GM12878 (cell line): ENCODE results near the gene P2RY11. TPM values are rescaled to one million over a fixed set of nuclear protein-coding genes. Genes with fewer than 3 reads are reported as not detected.

Experiments used
- ATAC-seq: fragments of 200-7000 bp; cut with Tn5 transposase; 3 replicates; pipeline ENCODE4 v1.9.1; 2020; ENCODE audit warnings: mild to moderate bottlenecking, moderate library complexity
- BruUV-seq: library from RNA; stranded (reverse); fragments of 400-500 nt; replicated peaks from 2 replicates; lab custom pipeline; 2021; lab: Mats Ljungman, UMichigan
- CTCF ChIA-PET: fragments of 300-600 bp; sonication (Branson Sonifier 250); formaldehyde crosslinking; extraction: SDS; loops from one replicate; lab custom pipeline; 2021; ENCODE audit warnings: inconsistent platforms; lab: Yijun Ruan, JAX
- POLR2A ChIA-PET: fragments of 350-600 bp; formaldehyde crosslinking; extraction: SDS; loops from one replicate; lab custom pipeline; 2021; ENCODE audit warnings: inconsistent platforms; lab: Charles Lee
- RAD21 ChIA-PET: fragments of 300-600 bp; sonication (Branson Sonifier 250); formaldehyde crosslinking; loops from one replicate; lab custom pipeline; 2023; ENCODE audit warnings: antibody characterized with exemption; ENCODE audit not compliant: unreplicated experiment; lab: Charles Lee
- SMC1A ChIA-PET: fragments of 300-600 bp; sonication (Branson Sonifier 250); formaldehyde crosslinking; loops from one replicate; lab custom pipeline; 2023; ENCODE audit not compliant: unreplicated experiment, uncharacterized antibody; lab: Charles Lee
- DNase-seq: peaks from one replicate; pipeline ENCODE4 v3.0.0-alpha.2; 2011; ENCODE audit warnings: low read depth, low spot score
- FAIRE-seq: peaks from 3 replicates; lab custom pipeline; 2011; peaks lifted over from hg19 to GRCh38; lab: Jason Lieb, UNC
- H2AFZ ChIP-seq: 2 replicates; pipeline ENCODE4 v1.6.0; 2011; ENCODE audit warnings: low read depth, low read length, control low read depth; ENCODE audit not compliant: control insufficient read depth
- H3K27ac ChIP-seq: 2 replicates; pipeline ENCODE4 v1.5.1; 2011; ENCODE audit warnings: control low read depth; ENCODE audit not compliant: control insufficient read depth, insufficient read depth
- H3K27me3 ChIP-seq, 2 experiments: replicated peaks in 1 of 2; 2 replicates each; pipeline versions ENCODE4 v1.6.0 to v1.6.1; 2011; ENCODE audit warnings: low read length in 1 of 2; ENCODE audit not compliant: control insufficient read depth in 2 of 2, insufficient read depth in 2 of 2
- H3K36me3 ChIP-seq, 2 experiments: 2 replicates each; pipeline ENCODE4 v1.5.1; 2011; ENCODE audit warnings: low read length in 1 of 2; ENCODE audit not compliant: control insufficient read depth in 2 of 2, insufficient read depth in 2 of 2
- H3K4me1 ChIP-seq: 2 replicates; pipeline ENCODE4 v1.6.1; 2011; ENCODE audit warnings: mild to moderate bottlenecking, low read length, moderate library complexity, mixed read lengths; ENCODE audit not compliant: control insufficient read depth, insufficient read depth
- H3K4me2 ChIP-seq: 2 replicates; pipeline ENCODE4 v1.6.0; 2011; ENCODE audit warnings: control low read depth; ENCODE audit not compliant: control insufficient read depth, insufficient read depth
- H3K4me3 ChIP-seq: fragments of 200-600 bp; sonication (generic); 2 replicates; pipeline ENCODE4 v1.5.1; 2016
- H3K79me2 ChIP-seq: 2 replicates; pipeline ENCODE4 v1.6.0; 2011; ENCODE audit warnings: low read length; ENCODE audit not compliant: control insufficient read depth, insufficient read depth
- H3K9ac ChIP-seq: 2 replicates; pipeline ENCODE4 v1.8.0; 2011; ENCODE audit warnings: low read length, control low read depth, mixed read lengths; ENCODE audit not compliant: control insufficient read depth, insufficient read depth
- H3K9me3 ChIP-seq: replicated peaks from 3 replicates; pipeline ENCODE4 v1.5.1; 2011; ENCODE audit warnings: mild to moderate bottlenecking, low read length; ENCODE audit not compliant: control insufficient read depth, insufficient read depth
- H4K20me1 ChIP-seq: 2 replicates; pipeline ENCODE4 v1.6.0; 2011; ENCODE audit not compliant: control insufficient read depth, insufficient read depth
- BMI1 ChIP-seq: fragments of 450-650 bp; IDR thresholded peaks from 2 replicates; pipeline ENCODE4 v1.6.1; 2016; ENCODE audit warnings: mild to moderate bottlenecking, moderate library complexity, borderline replicate concordance
- CHD1 ChIP-seq: IDR thresholded peaks from 2 replicates; pipeline ENCODE4 v1.6.1; 2012; ENCODE audit warnings: low read depth, low read length, improper control_type of control experiment
- ZBED1 ChIP-seq: IDR thresholded peaks from 2 replicates; pipeline ENCODE4 v1.6.1; 2016; ENCODE audit warnings: borderline replicate concordance
- WGBS: methylation state at CpG from one replicate; pipeline ENCODE4 v1.1.6; 2016; ENCODE audit warnings: low lambda C conversion rate; ENCODE audit not compliant: insufficient replicate concordance, insufficient coverage; ENCODE audit errors: missing lambda C conversion rate; 5-methylcytosine and 5-hydroxymethylcytosine counted together
- in situ Hi-C: fragments of 300-500 bp; cut with MboI; formaldehyde crosslinking; loops from 9 replicates; pipeline ENCODE4 v1.14.3; 2018; ENCODE audit warnings: mixed read lengths
- intact Hi-C: fragments of 100-400 bp; cut with micrococcal nuclease; formaldehyde crosslinking; loops from one replicate; pipeline ENCODE4 v1.14.2; 2022; ENCODE audit not compliant: unreplicated experiment
- polyA plus RNA-seq, 11 experiments: library from polyadenylated mRNA; depleted of rRNA in 4 of 11; unstranded in 6 of 11; stranded (reverse) in 5 of 11; fragments of >200 nt; fragmentation: Nextera tagmentation in 4 of 11; fragmentation: Illumina TruSeq in 1 of 11; extraction: Ambion mirVana in 4 of 11; extraction: Trizol in 1 of 11; gene quantifications; 1 replicate in 1 of 11; 2 replicates in 10 of 11; pipeline versions ENCODE4 v1.2.1 to v1.2.3, GENCODE V29; 2011 to 2016; ENCODE audit warnings: inconsistent platforms in 2 of 11, missing spikeins in 2 of 11, low read depth in 1 of 11
- total RNA-seq, 4 experiments: library from RNA; depleted of rRNA in 3 of 4; stranded (reverse); fragments of >200 nt in 3 of 4; fragmentation: Illumina TruSeq in 1 of 4; extraction: Trizol in 1 of 4; gene quantifications; 2 replicates each; pipeline versions ENCODE4 v1.2.1 to v1.2.3, GENCODE V29; 2013 to 2021
- TF ChIP-seq, protein P1 (sequence below): fragments of 450-650 bp; IDR thresholded peaks from 2 replicates; pipeline ENCODE4 v1.6.1; 2017; ENCODE audit warnings: mild to moderate bottlenecking, moderate library complexity

Gene P2RY11
- total and polyA plus RNA-seq, 10 of the 15 experiments (the other 5 are each of a cell fraction or from before 2014, with no cell fraction given): 0.14 to 46.5 (median 7.6) TPM

GRCh38 chr19:10134040-10134439, 22.5 kb downstream of the P2RY11 start:
- peaks cover 43 to 51% of the 10 kb centered on the region in 2 experiments for H3K36me3 ChIP-seq

More at GRCh38 chr19:10134040-10134439, 22.5 kb downstream of the P2RY11 start:
- Histone ChIP-seq H2AFZ (no peak overlapping the region), H3K9ac (no peak overlapping the region), H3K27me3 (no peaks in the 10 kb centered on the region), H3K4me1 (no peaks in the 10 kb centered on the region), H3K4me2 (no peak overlapping the region), H4K20me1 (no peaks in the 10 kb centered on the region), H3K79me2 (no peaks in the 10 kb centered on the region), H3K27ac (no peak overlapping the region), H3K9me3 (no peaks in the 10 kb centered on the region), H3K4me3 (no peak overlapping the region)
- CTCF ChIA-PET: no interaction called here
- no peak for DNase-seq
- BruUV-seq: no TSS peak
- intact Hi-C loops (no loop called here), in situ Hi-C loops (no loop called here)
- WGBS: 91% methylated on average over 9 of the region's 9 CpGs
- FAIRE-seq: no peak
- POLR2A ChIA-PET: no interaction called here
- SMC1A ChIA-PET: no interaction called here
- ATAC-seq: no peak
- TF ChIP-seq, protein P1, sequence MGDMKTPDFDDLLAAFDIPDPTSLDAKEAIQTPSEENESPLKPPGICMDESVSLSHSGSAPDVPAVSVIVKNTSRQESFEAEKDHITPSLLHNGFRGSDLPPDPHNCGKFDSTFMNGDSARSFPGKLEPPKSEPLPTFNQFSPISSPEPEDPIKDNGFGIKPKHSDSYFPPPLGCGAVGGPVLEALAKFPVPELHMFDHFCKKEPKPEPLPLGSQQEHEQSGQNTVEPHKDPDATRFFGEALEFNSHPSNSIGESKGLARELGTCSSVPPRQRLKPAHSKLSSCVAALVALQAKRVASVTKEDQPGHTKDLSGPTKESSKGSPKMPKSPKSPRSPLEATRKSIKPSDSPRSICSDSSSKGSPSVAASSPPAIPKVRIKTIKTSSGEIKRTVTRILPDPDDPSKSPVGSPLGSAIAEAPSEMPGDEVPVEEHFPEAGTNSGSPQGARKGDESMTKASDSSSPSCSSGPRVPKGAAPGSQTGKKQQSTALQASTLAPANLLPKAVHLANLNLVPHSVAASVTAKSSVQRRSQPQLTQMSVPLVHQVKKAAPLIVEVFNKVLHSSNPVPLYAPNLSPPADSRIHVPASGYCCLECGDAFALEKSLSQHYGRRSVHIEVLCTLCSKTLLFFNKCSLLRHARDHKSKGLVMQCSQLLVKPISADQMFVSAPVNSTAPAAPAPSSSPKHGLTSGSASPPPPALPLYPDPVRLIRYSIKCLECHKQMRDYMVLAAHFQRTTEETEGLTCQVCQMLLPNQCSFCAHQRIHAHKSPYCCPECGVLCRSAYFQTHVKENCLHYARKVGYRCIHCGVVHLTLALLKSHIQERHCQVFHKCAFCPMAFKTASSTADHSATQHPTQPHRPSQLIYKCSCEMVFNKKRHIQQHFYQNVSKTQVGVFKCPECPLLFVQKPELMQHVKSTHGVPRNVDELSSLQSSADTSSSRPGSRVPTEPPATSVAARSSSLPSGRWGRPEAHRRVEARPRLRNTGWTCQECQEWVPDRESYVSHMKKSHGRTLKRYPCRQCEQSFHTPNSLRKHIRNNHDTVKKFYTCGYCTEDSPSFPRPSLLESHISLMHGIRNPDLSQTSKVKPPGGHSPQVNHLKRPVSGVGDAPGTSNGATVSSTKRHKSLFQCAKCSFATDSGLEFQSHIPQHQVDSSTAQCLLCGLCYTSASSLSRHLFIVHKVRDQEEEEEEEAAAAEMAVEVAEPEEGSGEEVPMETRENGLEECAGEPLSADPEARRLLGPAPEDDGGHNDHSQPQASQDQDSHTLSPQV: no peak
- TF ChIP-seq ZBED1 (no peak), BMI1 (no peak), CHD1 (no peak)
- RAD21 ChIA-PET: no interaction called here
